ENCODE data around the gene ARHGEF2. TPM values are rescaled to one million over a fixed set of nuclear protein-coding genes. Genes with fewer than 3 reads are reported as not detected.
"Not testable (repeated sequence)": the region's sequence is repeated elsewhere in the genome, so short reads cannot be mapped to it uniquely, and the experiment has no call there.

The ARHGEF2 gene
- total RNA-seq, 1 donor from 2014 or later = 199 TPM

- H3K27ac Mint-ChIP-seq (ENCODE audit: unreplicated experiment) = no peak overlapping the region
Observed at GRCh38 chr1:155990005-155990739, 11.8 kb upstream of the ARHGEF2 start.

GRCh38 chr1:155989242-155990004 lies 11.1 kb upstream of the ARHGEF2 start:
- H3K4me3 Mint-ChIP-seq (ENCODE audit: unreplicated experiment) = no peak overlapping the region
- no peaks in the 10 kb centered on the region for H3K9me3 Mint-ChIP-seq (ENCODE audit: unreplicated experiment)
- no peak overlapping the region for H3K27ac Mint-ChIP-seq (ENCODE audit: unreplicated experiment)
- peak; percentile 97 for TF ChIP-seq CTCF (IDR thresholded peaks at IDR 0.05)
- H3K36me3 Mint-ChIP-seq (ENCODE audit: unreplicated experiment) = no peaks in the 10 kb centered on the region
- no peaks in the 10 kb centered on the region for H3K27me3 Mint-ChIP-seq (ENCODE audit: unreplicated experiment)
- DNase-seq (ENCODE audit: extremely low spot score, unreplicated experiment) = peak; percentile 93
- H3K4me1 Mint-ChIP-seq (ENCODE audit: unreplicated experiment) = peaks cover 9% of the 10 kb centered on the region

More at GRCh38 chr1:155990005-155990739, 11.8 kb upstream of the ARHGEF2 start:
- no peak for DNase-seq (ENCODE audit: extremely low spot score, unreplicated experiment)
- TF ChIP-seq CTCF (IDR thresholded peaks at IDR 0.05) = no peak
- no peaks in the 10 kb centered on the region for H3K9me3 Mint-ChIP-seq (ENCODE audit: unreplicated experiment)
- H3K4me3 Mint-ChIP-seq (ENCODE audit: unreplicated experiment) = no peak overlapping the region
- H3K36me3 Mint-ChIP-seq (ENCODE audit: unreplicated experiment) = no peaks in the 10 kb centered on the region
- no peaks in the 10 kb centered on the region for H3K27me3 Mint-ChIP-seq (ENCODE audit: unreplicated experiment)
- H3K4me1 Mint-ChIP-seq (ENCODE audit: unreplicated experiment) = peaks cover 7% of the 10 kb centered on the region

- not testable (repeated sequence) for DNase-seq (ENCODE audit: extremely low spot score, unreplicated experiment); H3K36me3 Mint-ChIP-seq (ENCODE audit: unreplicated experiment); H3K27me3 Mint-ChIP-seq (ENCODE audit: unreplicated experiment); H3K9me3 Mint-ChIP-seq (ENCODE audit: unreplicated experiment); H3K4me3 Mint-ChIP-seq (ENCODE audit: unreplicated experiment)
- peaks cover 51% of the 10 kb centered on the region for H3K4me1 Mint-ChIP-seq (ENCODE audit: unreplicated experiment)
- H3K27ac Mint-ChIP-seq (ENCODE audit: unreplicated experiment) = peak overlapping the region; percentile 98
Observed at GRCh38 chr1:155984903-155985645, 6.7 kb upstream of the ARHGEF2 start.

- H3K36me3 Mint-ChIP-seq (ENCODE audit: unreplicated experiment) = peaks cover 7% of the 10 kb centered on the region
- TF ChIP-seq CTCF (IDR thresholded peaks at IDR 0.05) = no peak
- no peak overlapping the region for H3K4me3 Mint-ChIP-seq (ENCODE audit: unreplicated experiment)
- DNase-seq (ENCODE audit: extremely low spot score, unreplicated experiment) = no peak
- H3K27ac Mint-ChIP-seq (ENCODE audit: unreplicated experiment) = peak overlapping the region; percentile 98
- no peaks in the 10 kb centered on the region for H3K27me3 Mint-ChIP-seq (ENCODE audit: unreplicated experiment)
- H3K9me3 Mint-ChIP-seq (ENCODE audit: unreplicated experiment) = no peaks in the 10 kb centered on the region
- H3K4me1 Mint-ChIP-seq (ENCODE audit: unreplicated experiment) = peaks cover 58% of the 10 kb centered on the region
Observed at GRCh38 chr1:155984341-155984740, 6.0 kb upstream of the ARHGEF2 start.

- Mint-ChIP-seq H3K36me3 (ENCODE audit: unreplicated experiment) (peaks cover 7% of the 10 kb centered on the region), H3K27me3 (ENCODE audit: unreplicated experiment) (no peaks in the 10 kb centered on the region), H3K9me3 (ENCODE audit: unreplicated experiment) (no peaks in the 10 kb centered on the region), H3K27ac (ENCODE audit: unreplicated experiment) (peak overlapping the region; percentile 98), H3K4me3 (ENCODE audit: unreplicated experiment) (peak overlapping the region; percentile 88), H3K4me1 (ENCODE audit: unreplicated experiment) (peaks cover 58% of the 10 kb centered on the region)
- peak; percentile 15 for TF ChIP-seq CTCF (IDR thresholded peaks at IDR 0.05)
- DNase-seq (ENCODE audit: extremely low spot score, unreplicated experiment) = peak; percentile 97
Observed at GRCh38 chr1:155983191-155984024, 5.1 kb upstream of the ARHGEF2 start.

All from osteocyte (in vitro differentiated cells).